CD4-positive, alpha-beta T cell treated with Interleukin-12 subunit alpha and Interleukin-12 subunit beta, for 1 hour (primary cell): ENCODE results near the gene TRERF1.
A peak's percentile ranks its signal among the peaks of the same experiment; 100 is the strongest.

Experiments used
- DNase-seq: peaks from one replicate; pipeline ENCODE4 v3.0.0-alpha.2; 2020

TRERF1 gene

DNA sequence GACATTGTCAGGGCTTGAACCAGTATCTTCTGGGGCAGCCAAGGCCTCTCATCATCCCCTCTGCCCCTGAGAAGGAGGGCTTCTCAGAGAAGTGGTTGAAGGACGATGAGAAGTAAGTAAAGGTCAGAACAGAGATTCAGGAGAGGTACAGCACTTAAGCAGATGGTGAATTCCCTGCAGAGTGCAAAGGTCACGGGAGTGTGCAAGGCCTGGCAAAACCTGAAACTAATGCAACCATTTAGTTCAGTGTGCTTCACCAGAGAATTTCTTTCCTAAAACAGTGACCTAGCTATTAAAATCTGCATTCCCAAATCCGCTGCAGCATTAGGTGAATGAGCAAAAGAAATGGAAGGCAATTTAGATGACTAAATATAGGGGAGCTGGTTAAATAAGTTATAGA is 58.4 kb downstream of the TRERF1 start:
- no peak for DNase-seq

DNA sequence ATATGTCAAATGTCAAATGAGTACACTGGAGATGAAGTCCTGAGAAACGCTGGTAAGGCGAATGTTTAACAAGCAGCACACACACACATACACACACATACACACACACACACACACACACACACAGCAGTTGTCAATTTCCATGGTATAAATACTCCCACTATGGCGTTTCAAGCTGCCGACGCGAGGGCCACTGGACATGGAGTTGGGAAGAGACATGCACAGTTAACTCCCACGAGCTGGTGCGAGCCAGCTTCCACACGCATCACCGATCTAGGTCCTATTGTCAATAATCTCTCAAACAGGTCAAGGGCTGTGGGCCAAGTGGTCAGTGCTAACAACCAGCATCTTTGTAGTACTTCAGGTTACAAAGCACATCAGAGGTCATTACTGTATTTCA is 58.9 kb downstream of the TRERF1 start:
- no peak for DNase-seq

DNA sequence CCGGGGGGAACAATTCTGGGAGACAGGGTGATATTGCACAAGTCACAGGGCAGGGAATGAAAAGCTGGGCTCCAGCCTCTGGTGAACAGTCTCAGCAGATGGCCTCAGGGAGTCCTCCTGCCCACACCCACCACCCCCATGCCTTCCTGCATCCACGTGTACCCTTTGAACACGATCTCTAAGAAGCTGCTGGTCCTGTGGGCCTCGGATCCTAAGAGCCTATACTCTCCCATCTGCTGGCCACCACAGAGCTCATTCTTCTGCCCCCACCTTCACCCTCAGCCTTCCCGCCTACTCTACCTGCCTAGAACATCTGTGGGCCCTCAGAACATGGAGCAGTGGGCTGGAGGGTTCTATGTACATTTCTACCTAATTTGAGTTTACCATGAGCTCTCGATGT is 60.3 kb downstream of the TRERF1 start:
- no peak for DNase-seq

DNA sequence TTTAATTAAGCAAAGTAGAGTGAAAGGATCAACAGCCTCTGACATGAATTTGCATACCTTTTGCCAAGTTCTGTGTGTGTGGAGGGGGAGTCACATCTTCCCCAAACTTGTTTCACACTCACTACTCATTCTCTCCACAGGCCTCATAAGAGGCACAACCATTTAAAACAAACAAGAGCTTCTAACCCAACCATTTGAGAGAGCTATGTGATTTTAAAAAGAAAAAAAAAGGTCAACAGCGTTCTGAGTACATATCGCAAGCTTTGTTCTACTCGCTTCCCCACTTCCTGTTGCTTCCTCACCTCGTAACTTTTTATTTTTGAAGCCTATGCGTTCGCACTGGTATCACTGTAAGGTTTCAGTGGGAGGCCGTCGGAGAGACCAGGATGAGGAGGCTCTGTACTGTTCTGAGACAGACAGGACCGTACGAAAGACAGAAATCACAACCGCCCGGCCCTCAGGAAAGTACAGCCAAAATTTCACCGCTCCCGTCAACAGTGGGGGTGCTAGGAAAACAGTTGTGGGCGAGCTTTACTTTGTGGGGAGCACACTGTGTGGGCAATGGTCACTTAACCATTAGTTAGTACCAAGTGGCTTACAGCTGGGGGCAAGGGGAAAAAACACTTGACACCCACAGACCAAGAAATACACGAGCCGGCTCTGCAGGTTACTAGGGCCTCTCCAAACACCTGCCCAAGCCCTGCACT is 61.3 kb downstream of the TRERF1 start:
- peak; percentile 69 for DNase-seq

DNA sequence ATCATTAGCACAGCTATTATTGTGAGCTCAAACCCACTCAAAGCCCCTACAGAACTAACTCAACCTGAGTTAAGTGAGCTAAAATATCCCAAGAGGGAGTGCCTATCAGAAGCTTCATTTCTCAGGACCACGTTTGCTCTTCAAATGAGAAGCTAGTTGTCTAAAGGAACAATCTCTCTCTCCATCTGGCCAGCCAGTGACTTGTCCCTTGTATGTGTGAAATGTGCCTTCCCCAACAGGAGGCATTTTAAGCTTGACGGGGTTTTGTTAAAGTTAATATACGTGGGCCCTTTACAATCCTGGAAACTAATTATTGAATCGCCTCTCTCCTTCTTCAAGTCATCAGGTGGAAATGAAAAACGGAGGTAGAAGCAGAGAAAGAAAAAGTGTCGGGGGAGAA is 62.0 kb downstream of the TRERF1 start:
- DNase-seq, result no peak

DNA sequence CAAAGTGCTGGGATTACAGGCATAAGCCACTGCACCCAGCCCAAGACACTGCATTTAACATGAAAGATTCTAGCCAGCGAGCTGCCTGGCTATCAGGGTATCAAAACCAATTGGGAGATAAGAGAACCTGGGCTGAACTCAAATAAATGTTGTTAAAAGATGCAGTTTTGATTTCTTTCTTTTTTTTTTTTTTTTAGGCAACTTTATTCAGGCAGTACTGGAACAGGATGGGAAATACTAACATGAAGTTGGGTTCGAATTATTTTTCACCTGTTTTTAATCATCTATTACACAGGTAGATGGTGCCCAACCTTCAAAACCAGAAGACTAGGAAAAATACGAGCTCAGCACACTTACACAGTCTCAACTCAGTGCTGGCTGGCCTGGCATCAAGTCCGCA is 63.7 kb downstream of the TRERF1 start:
- no peak for DNase-seq

DNA sequence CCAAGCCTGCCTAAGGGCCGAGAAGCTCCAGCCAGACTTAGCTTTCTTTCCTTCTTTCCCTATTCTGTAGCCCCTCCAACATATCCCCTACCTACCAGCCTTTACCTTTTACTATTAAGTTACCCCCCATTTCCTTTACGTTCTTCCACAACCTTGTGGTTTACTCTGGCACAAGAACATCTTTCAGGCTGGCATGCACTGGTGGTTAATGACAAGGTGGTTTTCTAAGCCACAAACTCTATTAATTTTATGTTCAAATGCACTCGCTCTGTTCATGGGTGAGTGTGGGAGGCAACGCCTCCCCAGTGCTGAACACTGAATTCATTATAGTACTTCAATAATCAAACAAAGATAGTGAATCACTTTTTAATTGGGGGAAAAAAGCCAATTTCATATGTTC is 64.4 kb downstream of the TRERF1 start:
- DNase-seq, result peak; percentile 68

DNA sequence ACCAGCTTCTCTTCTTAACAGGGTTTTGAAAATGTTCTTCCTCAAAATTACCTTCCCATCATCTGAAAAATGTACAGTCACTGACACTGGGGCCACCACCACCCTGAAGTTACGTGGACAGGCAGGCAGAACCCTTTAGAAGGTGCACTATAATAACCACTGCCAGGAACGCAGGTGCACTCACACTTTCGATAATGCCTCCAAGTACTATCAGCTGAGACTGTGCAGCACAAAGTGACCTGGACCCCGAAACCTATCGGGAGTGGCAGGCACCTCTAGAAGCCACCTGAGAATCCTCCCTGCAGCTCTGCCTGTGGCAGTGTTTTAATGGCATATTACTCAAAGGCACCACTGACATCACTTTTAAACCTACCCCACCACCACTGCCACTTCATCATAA is 66.4 kb downstream of the TRERF1 start:
- no peak for DNase-seq

DNA sequence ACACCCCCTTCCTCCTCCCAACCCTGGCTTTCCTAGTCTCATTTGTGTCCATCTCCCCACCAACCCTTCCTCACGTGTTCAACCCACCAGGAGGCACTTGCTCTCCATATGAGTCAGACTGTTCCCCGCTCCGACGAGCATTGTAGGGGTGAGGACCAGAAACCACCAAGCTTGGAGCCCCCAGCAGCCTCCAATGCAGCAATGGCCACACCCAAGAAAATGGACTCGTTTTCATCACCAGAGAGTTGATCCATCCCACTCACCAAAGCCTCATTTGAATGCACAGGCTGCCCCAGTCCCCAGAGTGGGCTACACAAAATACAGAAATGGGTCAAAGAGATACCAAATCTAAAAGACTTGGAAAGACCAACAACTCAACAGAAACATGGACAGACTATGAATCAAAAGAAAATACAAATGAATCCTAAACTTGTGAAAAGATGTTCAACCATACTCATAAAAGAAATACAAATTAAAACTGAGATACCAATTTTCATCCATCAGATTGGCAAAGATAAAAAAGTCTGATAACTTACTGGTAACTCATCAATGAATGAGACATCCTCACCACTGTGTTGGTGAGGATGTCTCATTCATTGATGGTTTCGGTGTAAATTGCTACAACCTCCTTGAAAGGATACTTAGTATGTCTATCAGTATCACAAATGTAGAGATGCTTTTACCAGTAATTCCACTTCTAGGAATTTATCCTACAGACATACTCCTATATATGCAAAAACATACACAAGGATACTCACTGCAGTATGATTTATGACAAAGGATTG is 68.1 kb downstream of the TRERF1 start:
- no peak for DNase-seq

DNA sequence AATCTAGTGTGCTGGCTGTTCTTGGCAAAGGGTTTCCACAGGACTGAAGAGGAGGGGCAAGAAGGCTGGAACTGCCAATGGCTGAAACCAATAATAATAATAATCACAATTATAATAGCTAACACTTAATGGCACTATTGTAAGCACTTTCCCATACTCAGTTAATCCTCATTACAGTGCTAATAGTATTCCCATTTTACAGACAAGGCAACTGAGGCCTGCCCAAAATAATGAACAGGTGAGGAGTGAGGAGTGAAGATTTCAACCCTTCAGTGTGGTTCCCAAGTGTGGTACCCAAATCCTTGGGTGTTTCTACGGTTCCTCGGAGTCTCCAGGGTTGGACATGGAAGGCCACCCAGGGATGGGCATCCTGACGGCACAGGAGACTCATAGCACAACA is 69.9 kb downstream of the TRERF1 start:
- no peak for DNase-seq

DNA sequence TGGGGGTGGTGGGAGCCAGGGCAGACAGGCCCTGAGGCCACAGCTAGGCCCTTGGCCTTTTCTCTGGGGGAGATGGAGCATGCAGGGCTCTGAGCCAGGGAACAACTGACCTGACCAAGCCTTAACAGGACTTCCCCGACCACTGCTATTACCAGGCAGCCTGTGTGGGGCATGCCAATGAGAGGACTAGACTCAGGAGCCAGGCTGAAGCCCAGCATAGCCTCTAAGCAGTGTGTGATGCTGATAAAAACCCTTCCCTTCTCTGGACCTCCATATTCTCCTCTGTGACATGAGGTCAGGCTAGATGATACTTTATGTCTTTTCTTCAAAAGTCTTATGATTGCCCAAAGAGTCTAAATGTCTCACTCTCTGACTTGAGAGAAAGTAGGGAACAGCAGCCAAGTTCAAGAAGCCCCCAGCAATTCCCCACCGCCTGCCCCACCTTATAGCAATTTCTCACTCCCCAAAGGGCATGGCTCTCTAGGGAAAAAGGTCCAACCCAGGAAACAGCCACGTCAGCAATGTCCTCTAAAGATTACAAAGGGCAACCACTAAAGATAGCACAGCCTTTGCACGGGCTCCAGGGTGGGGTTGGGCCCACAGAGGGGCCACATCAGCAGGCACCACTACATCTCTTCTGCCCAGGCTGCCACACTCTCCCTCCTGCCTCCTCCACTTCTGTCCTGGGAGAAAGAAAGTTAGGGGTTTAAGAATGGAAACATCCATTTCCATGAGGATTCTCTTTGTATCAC is 71.3 kb downstream of the TRERF1 start:
- no peak for DNase-seq

DNA sequence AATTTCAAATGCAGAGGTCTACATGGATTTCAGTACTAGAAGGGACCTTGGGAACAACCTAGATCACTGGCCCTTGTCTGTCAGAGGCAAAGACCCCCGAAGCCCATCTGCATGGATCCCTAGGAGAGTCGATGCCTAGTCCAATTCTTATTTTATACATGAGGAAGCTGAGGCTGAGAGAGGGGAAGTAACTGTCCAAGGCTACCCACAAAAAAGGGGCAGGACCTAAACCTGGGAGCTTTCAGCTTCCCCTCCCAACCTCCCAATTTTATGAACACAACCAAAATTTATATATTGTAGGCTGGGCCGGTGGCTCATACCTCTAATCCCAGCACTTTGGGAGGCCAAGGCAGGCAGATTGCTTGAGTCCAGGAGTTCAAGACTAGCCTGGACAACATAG is 73.2 kb downstream of the TRERF1 start:
- no peak for DNase-seq

DNA sequence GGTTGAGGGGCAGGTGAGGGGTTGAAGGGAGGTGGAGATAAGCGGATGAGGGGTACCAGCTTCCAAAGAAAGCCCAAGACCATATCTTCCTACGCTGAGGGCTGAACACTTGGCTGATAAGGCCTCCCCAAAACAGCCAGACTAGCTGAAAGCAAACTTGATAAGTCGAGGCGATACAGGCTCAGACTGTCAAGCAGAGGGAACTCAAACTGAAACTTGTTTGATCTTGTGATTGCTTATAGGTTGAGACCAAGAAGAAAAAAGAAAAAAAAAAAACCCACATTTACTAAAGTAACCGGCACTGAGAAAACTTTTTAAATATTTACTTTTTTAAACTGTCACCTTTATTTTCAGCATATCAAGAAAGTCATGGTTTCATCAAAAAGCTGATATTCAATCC is 73.6 kb downstream of the TRERF1 start:
- peak; percentile 36 for DNase-seq

DNA sequence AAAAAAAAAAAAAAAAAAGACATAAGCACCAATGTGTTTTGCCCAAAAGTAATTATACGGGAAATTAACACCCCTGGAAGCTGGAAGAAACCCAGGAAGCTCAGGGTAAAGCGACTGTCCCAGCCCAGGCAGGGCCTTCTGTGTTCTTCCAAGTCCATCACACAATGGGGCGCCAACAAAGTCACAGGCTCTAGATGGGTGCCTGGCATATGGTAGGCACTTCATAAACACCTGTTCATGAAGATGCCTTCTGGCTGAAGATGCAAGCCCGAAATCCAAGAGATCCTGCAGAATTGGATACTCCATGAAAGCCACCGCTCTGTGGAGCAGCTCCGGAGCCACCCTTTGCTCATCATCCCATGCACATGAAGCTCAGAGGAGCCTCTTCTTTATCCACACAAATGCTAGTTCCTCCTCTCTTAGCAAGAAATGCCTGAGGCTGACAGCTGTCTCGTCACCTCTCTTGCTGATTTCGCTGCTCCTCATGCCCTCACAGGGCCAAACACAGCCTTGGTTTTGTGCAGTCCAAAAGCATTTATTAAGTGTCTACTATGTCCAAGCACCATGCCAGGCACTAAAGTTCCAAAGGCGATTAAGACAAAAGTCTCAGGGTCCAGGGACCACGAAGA is 76.6 kb downstream of the TRERF1 start:
- DNase-seq, result no peak

DNA sequence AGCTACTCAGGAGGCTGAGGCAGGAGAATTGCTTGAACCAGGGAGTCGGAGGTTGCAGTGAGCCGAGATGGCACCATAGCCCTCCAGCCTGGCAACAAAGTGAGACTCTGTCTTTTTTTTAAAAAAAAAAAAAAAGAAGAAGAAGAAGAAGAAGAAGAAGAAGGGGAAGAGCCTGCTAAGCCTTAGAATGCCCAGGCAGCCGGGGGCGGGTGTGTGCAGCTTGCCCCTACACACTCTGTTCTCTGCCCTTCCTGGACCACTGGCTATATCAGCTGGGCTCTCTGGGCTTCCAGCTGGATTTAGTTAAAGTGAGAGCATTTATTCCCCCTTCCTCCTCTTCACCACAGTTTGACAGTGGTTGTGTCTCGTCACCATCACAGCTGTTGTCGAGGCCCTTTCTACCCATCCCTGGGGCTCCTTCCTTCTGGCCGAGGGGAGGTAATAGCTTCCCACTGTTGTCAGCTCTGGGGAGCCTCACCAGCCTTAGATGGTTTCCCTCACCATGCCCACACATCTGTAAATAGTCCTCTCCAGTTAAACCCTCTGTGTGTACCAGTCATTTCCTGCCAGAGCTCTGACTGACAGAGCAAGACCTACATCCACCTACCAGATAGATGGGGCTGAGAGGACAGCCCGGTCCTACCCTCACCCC is 77.6 kb downstream of the TRERF1 start:
- DNase-seq, result peak; percentile 39

DNA sequence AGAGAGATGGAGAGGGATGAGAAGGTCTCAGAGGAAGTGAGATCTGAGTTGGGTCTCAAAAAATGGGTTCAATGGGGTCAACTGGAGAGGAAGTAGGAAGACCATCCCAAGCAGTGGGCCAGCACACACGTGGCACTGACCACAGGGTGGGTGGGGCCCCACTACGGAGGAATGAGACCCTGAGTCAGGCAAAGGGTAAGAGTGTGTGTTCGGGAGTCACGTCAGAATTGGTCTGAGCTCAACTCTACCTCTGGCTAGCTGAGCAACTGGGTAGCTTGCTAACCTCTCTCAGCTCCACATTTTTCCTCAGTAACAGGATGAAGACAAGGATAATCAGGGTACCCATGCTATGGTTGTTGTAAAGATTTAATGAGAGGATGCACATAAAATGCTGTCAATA is 79.0 kb downstream of the TRERF1 start:
- no peak for DNase-seq

DNA sequence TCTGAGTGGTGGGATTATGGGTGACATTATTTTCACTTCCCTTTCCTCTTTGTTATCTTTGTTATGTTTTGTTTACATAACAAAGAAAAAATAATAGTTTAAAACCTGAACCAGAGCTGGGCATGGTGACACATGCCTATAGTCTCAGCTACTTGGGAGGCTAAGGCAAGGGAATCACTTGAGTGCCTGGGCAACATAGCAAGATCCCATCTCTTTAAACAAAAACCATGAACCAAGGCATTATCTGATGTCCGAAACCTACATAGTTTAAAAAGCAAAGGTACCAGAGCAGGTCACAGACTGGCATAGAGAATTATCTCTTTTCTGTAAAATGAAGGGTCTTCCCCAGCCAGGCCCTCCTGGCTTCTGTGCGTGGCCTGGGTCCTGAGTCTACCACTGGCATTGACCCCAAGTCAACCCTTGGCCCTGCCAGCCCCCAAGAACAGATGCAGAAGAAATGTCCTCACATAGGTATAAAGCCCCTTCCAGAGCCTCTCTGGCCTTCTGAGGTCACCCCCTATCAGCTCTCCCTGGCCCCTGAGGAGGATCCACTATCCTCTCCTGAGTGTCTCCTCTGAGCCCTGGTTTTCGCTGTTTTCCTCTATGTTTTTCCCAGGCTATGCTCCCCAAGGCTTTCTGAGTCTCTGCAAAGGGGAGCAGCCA is 81.3 kb downstream of the TRERF1 start:
- no peak for DNase-seq

DNA sequence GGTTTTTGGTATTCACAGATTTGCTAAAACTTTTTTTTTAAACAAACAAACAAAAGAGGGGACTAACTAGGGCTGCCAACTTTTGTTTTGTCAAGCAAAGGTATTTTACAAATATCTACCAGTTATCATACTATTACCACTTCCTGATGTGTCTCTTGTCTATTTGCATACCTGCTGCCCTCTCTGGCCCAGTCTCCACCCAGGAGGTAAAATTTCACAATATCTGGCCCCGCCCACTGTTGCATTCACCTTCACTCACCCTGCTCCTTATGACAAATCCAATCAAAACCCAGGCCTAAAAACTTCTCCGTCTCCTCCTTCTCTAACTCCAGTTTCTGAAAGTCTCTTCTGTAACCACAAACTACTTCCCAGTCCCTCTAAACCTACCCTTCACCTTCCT is 82.2 kb downstream of the TRERF1 start:
- peak; percentile 52 for DNase-seq

DNA sequence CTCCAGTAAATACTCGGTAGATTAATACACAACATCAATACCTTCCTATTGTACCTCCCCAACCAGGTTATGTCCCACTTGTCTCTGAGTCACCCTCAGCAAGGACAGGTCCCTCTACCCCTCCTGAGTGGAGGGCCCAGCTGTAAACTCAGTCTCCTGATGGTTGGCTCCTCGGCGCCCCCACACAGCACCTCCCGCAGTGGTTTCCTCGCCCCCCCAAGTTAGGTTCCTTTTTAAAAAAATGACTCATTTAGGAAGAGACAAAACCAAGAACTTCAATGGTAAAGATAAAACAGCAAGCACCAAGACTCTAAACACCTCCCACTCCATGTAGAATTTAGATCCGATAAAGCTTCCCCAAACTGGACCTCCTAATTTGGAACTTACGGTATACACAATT is 83.5 kb downstream of the TRERF1 start:
- DNase-seq, result peak; percentile 54

DNA sequence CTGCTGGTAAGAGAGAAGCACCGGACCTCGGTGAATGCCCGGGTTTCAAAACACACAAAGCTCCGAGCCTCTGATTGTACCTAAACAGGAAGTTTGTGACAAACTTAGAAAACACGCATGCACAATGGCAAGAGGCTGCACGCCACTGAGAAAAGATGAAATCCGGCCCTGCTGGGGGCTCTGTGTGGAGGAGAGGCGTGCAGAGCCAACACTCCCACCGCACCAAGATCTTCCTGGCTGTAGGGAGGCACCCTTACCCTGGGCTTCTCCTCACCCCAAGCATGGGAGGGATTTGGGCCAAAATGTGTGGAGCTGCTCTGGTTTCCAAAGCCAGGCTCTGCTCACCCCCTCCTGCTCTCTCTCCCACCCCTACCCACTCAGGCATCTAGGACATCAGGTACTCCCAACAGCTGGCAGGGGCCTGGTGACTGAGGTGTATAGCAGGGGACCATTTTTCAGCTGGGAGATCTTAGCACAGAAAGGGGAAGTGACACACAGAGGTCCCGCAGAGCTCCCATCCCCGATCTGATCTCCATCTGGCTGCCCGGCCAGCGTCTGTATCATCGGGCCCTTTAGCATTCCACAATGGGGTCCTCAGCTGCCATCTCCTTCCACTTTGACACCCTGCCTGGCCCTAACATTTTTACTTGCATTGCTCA is 84.2 kb downstream of the TRERF1 start:
- DNase-seq, result peak; percentile 38

DNA sequence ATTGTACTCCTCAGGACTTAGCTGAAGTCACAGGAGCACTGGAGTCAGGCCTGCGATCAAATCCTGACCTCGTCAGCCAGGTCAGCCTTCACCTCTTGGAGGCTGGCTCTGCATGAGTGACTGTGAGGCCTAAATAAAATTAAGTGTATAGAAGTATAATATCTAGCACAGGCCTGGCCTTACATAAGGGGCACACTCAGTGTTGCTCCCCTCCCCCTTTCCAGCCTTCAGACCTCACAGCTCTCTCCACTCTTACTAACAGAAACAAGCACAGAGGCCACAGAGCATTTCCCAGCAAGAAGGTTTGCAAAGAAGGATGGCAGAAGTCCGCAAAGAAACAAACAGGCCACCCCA is 84.8 kb downstream of the TRERF1 start:
- no peak for DNase-seq
